NCI-H1436 (cell line): Measurements from ENCODE around the gene ELAVL2.
A peak's percentile ranks its signal among the peaks of the same experiment; 100 is the strongest.

Experiments used
- DNase-seq: peaks from one replicate; lab custom pipeline; 2025; lab: John Stamatoyannopoulos, UW

The ELAVL2 gene

GRCh38 chr9:23821375-23822181 lies 4.5 kb downstream of the ELAVL2 start:
- DNase-seq = peak; percentile 33

- DNase-seq = peak; percentile 22
Observed at GRCh38 chr9:23820451-23821374, 5.3 kb downstream of the ELAVL2 start.

- DNase-seq = no peak
Observed at GRCh38 chr9:23819403-23819802, 6.6 kb downstream of the ELAVL2 start.

- no peak for DNase-seq
Observed at GRCh38 chr9:23814243-23814642, 11.8 kb downstream of the ELAVL2 start.

- DNase-seq = no peak
Observed at GRCh38 chr9:23812673-23813072, 13.4 kb downstream of the ELAVL2 start.

- no peak for DNase-seq
Observed at GRCh38 chr9:23811633-23812032, 14.4 kb downstream of the ELAVL2 start.

GRCh38 chr9:23803216-23803615 lies 22.8 kb downstream of the ELAVL2 start:
- DNase-seq = no peak

GRCh38 chr9:23801523-23801922 lies 24.5 kb downstream of the ELAVL2 start:
- no peak for DNase-seq

- no peak for DNase-seq
Observed at GRCh38 chr9:23799521-23799920, 26.5 kb downstream of the ELAVL2 start.

GRCh38 chr9:23798325-23798724 lies 27.7 kb downstream of the ELAVL2 start:
- DNase-seq = no peak

- DNase-seq = no peak
Observed at GRCh38 chr9:23796209-23796608, 29.8 kb downstream of the ELAVL2 start.

GRCh38 chr9:23790351-23791260 lies 35.4 kb downstream of the ELAVL2 start:
- DNase-seq = no peak

GRCh38 chr9:23789529-23790254 lies 36.3 kb downstream of the ELAVL2 start:
- no peak for DNase-seq

GRCh38 chr9:23784962-23785361 lies 41.1 kb downstream of the ELAVL2 start:
- no peak for DNase-seq

- DNase-seq = no peak
Observed at GRCh38 chr9:23783509-23783908, 42.5 kb downstream of the ELAVL2 start.

- no peak for DNase-seq
Observed at GRCh38 chr9:23779220-23779619, 46.8 kb downstream of the ELAVL2 start.

- DNase-seq = no peak
Observed at GRCh38 chr9:23777328-23777727, 48.7 kb downstream of the ELAVL2 start.

- DNase-seq = no peak
Observed at GRCh38 chr9:23775549-23775948, 50.5 kb downstream of the ELAVL2 start.

- no peak for DNase-seq
Observed at GRCh38 chr9:23774266-23774665, 51.8 kb downstream of the ELAVL2 start.

GRCh38 chr9:23772385-23772783 lies 53.7 kb downstream of the ELAVL2 start:
- DNase-seq = no peak

- no peak for DNase-seq
Observed at GRCh38 chr9:23771746-23772384, 54.2 kb downstream of the ELAVL2 start.
